ENCODE data around the gene FAM13A.

- no peak for TF ChIP-seq CTCF (IDR thresholded peaks at IDR 0.05)
- no peak for TF ChIP-seq POLR2A (IDR thresholded peaks at IDR 0.05)
These were observed 103.6 kb downstream of the FAM13A start for GRCh38 chr4:88953400-88953799.
